Omental fat pad (tissue), 4 donors: ENCODE measurements around the gene ARHGEF26. TPM values are rescaled to one million over a fixed set of nuclear protein-coding genes. Genes with fewer than 3 reads are reported as not detected.

Experiments
- ATAC-seq: fragments of 150-250 bp; one replicate; pipeline ENCODE4 v1.9.1; 2016; ENCODE audit warnings: mild to moderate bottlenecking, moderate library complexity; ENCODE audit not compliant: low FRiP score
- DNase-seq: peaks from one replicate; pipeline ENCODE4 v3.0.0-alpha.2; 2019; ENCODE audit warnings: low spot score
- total RNA-seq, 4 donors: library from RNA; depleted of rRNA; stranded (reverse); fragments of >200 nt; gene quantifications; one replicate each; pipeline ENCODE4 v1.1.0, GENCODE V29; 2016
- TF ChIP-seq, protein P1 (sequence below), 3 donors: fragments of 450-650 bp; IDR thresholded peaks; one replicate each; pipeline ENCODE4 v1.5.1; 2016 to 2017; ENCODE audit warnings: antibody characterized with exemption in 3 of 3, mild to moderate bottlenecking in 3 of 3, moderate library complexity in 2 of 3

Gene ARHGEF26
- total RNA-seq, 4 donors from 2014 or later: 12.0 to 26.9 (median 14.1) TPM

DNA sequence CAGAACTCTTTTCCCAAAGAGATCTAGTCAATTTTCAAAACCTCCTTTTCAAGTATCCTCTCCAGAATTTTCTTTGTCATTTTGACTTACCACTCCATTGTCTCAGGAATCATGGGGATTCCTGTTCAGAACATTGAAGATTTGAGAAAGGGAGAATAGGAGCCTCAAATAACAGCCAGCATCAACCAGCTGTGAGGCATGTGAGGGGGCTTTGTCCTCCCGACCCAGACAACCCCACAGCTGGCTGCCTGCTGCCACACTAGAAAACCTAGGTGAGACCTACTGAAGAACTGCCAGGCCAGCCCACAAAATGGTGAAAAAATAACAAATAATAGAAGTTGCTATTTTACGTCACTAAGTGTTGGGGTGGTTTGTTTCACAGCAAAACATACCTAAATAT is 5.9 kb upstream of the ARHGEF26 start:
- DNase-seq (no peak), ATAC-seq (no peak)
- TF ChIP-seq, protein P1, sequence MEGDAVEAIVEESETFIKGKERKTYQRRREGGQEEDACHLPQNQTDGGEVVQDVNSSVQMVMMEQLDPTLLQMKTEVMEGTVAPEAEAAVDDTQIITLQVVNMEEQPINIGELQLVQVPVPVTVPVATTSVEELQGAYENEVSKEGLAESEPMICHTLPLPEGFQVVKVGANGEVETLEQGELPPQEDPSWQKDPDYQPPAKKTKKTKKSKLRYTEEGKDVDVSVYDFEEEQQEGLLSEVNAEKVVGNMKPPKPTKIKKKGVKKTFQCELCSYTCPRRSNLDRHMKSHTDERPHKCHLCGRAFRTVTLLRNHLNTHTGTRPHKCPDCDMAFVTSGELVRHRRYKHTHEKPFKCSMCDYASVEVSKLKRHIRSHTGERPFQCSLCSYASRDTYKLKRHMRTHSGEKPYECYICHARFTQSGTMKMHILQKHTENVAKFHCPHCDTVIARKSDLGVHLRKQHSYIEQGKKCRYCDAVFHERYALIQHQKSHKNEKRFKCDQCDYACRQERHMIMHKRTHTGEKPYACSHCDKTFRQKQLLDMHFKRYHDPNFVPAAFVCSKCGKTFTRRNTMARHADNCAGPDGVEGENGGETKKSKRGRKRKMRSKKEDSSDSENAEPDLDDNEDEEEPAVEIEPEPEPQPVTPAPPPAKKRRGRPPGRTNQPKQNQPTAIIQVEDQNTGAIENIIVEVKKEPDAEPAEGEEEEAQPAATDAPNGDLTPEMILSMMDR (IDR thresholded peaks at IDR 0.05): no peak

DNA sequence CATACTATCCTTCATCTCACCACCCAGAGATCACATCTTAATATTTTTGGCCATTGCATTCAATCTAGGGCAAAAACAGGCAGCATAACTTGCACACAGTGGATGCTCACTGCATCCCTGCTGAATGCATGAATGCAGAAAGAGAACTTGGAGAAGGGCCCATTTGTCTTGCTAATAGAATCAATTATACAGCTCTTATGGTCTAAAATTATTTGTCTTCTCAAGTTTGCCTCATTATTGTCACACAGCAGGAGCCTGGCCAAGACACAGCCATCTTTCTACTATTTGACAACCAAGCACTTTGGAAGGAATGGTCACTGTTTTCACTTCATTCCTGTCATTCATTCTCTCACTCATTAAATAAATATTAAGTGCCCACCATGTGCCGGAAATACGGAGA is 1.2 kb upstream of the ARHGEF26 start:
- TF ChIP-seq, protein P1 (IDR thresholded peaks at IDR 0.05): no peak
- no peak for DNase-seq
- no peak for ATAC-seq

DNA sequence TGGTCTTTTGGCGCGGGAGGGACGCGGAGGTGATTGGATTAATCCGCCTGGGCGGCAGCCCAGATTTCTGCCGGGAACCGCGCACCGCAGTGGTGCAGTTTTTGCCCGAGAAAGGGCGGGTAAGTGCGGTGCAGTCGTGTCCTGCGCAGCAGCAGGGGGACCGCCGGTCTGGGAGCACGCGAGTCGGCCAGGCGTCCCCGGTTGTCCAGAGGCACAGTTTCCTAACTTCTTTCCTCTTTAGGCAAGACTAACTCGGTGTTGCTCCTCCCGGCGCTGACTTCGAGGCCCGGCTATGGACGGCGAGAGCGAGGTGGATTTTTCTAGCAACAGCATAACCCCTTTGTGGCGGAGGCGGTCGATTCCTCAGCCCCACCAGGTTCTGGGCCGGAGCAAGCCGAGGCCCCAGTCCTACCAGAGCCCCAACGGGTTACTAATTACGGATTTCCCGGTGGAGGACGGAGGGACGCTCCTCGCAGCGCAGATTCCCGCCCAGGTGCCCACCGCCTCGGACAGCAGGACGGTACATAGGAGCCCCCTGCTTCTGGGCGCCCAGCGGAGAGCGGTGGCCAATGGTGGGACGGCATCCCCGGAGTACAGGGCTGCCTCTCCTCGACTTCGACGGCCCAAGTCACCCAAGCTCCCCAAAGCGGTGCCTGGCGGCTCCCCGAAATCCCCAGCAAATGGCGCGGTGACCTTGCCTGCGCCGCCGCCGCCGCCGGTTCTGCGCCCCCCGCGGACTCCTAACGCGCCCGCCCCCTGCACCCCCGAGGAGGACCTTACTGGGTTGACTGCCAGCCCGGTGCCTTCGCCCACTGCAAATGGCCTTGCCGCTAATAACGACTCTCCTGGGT is 736 bp downstream of the ARHGEF26 start:
- ATAC-seq (peak; percentile 64), DNase-seq (no peak)
- TF ChIP-seq, protein P1 (IDR thresholded peaks at IDR 0.05): no peak

DNA sequence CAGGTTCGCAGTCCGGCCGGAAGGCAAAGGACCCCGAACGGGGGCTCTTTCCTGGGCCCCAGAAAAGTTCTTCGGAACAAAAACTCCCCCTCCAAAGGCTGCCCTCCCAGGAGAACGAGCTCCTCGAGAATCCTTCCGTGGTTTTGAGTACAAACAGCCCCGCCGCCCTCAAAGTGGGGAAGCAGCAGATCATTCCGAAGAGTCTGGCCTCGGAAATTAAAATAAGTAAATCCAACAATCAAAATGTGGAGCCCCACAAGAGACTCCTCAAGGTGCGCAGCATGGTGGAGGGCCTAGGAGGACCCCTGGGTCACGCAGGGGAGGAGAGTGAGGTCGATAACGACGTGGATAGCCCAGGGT is 1.3 kb downstream of the ARHGEF26 start:
- no peak for ATAC-seq
- TF ChIP-seq, protein P1 (IDR thresholded peaks at IDR 0.05): no peak
- no peak for DNase-seq

DNA sequence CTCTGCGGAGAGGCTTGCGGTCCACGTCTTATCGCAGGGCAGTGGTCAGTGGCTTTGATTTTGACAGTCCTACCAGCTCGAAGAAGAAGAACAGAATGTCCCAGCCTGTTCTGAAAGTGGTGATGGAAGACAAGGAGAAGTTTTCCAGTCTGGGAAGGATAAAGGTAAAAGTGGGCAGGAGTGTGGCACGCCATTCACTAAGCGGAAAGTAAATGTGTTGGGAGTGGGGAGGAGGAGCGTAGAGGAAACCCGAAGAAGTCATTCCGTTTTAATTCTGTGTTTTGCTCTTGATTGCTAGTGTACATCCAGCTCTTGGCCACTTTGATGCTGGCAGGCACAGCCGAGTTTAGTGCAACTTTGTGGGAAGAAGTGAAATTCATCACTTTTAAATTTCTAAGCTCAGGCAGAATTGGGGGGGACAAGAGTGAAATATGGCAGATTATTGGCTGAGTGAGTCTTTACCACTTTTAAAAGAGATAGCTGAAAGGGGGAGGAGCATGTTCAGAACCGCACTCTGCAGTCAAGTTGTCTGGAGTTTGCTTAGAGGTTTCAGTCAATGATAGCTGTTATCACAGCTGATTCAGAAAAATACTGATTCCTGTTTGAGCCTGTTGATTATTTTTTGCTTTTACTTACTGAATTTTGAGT is 1.8 kb downstream of the ARHGEF26 start:
- TF ChIP-seq, protein P1 (IDR thresholded peaks at IDR 0.05): no peak
- ATAC-seq (peak; percentile 39), DNase-seq (no peak)

DNA sequence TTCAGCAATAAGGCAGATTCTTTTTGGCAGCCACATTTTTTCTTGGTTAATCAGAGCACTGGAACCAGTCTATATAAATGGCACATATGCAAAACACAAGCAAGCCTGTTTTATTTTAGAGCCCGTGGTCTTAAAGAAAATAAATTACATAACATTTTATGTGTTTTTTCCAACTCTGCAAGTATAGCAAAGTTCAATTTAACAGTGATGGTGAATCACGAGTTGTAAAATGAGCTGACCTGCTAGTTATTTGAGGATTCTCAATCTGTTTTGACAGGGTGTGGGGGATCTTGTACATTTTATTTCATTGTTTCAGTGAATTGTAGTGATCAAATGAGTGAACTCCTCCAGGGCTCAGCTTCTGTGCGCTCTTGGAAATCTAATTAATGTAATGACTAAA is 2.7 kb downstream of the ARHGEF26 start:
- TF ChIP-seq, protein P1 (IDR thresholded peaks at IDR 0.05): no peak
- no peak for DNase-seq
- no peak for ATAC-seq
